K562 (cell line): Measurements from ENCODE around the gene ACER2. TPM values are rescaled to one million over a fixed set of nuclear protein-coding genes. Genes with fewer than 3 reads are reported as not detected.
A peak's percentile ranks its signal among the peaks of the same experiment; 100 is the strongest.

Source experiments
- BRD9 ChIP-seq: fragments of 450-650 bp; IDR thresholded peaks from 2 replicates; pipeline ENCODE4 v1.6.1; 2018; ENCODE audit warnings: low read depth; ENCODE audit not compliant: partially characterized antibody
- KLF16 ChIP-seq: IDR thresholded peaks from 2 replicates; pipeline ENCODE4 v1.6.1; 2016; ENCODE audit warnings: antibody characterized with exemption
- MEF2A ChIP-seq: IDR thresholded peaks from 2 replicates; pipeline ENCODE4 v1.6.1; 2011; ENCODE audit warnings: low read depth, mild to moderate bottlenecking, low read length, moderate library complexity; ENCODE audit not compliant: control insufficient read depth
- NFYB ChIP-seq: IDR thresholded peaks from 2 replicates; pipeline ENCODE4 v1.6.1; 2011; ENCODE audit warnings: mild to moderate bottlenecking, moderate library complexity; ENCODE audit not compliant: insufficient read length; ENCODE audit errors: extremely low read depth
- SAP30 ChIP-seq: fragments of 200-600 bp; sonication (generic); IDR thresholded peaks from 2 replicates; pipeline ENCODE4 v1.6.1; 2012; ENCODE audit warnings: borderline replicate concordance, low read depth, mild to moderate bottlenecking, moderate library complexity, low read length, control low read depth, inconsistent platforms; ENCODE audit not compliant: insufficient read depth, poor library complexity, severe bottlenecking
- TCF7 ChIP-seq: sonication (generic); IDR thresholded peaks from 2 replicates; pipeline ENCODE4 v1.6.1; 2016; ENCODE audit warnings: antibody characterized with exemption, borderline replicate concordance
- U2AF2 ChIP-seq: fragments of 200-400 bp; formaldehyde crosslinking; optimal IDR thresholded peaks from 2 replicates; pipeline ENCODE3; 2017; ENCODE audit warnings: low read depth, mild to moderate bottlenecking, low read length
- ZNF561 ChIP-seq: fragments of 450-650 bp; formaldehyde crosslinking; conservative IDR thresholded peaks from 2 replicates; pipeline ENCODE4 v1.4.0; 2020; ENCODE audit warnings: mild to moderate bottlenecking, moderate library complexity
- polyA plus RNA-seq, 8 experiments: library from polyadenylated mRNA; depleted of rRNA in 4 of 8; stranded (reverse) in 5 of 8; unstranded in 3 of 8; fragments of >200 nt; fragmentation: Nextera tagmentation in 2 of 8; fragmentation: Illumina TruSeq in 1 of 8; extraction: Ambion mirVana in 2 of 8; extraction: Trizol in 1 of 8; gene quantifications; 2 replicates each; pipeline versions ENCODE4 v1.2.1 to v1.2.3, GENCODE V29; 2011 to 2014; ENCODE audit warnings: inconsistent platforms in 1 of 8, missing spikeins in 1 of 8
- total RNA-seq, 7 experiments: library from RNA; depleted of rRNA in 6 of 7; stranded (reverse); fragments of >200 nt in 6 of 7; fragmentation: Illumina TruSeq in 2 of 7; extraction: Trizol in 2 of 7; gene quantifications; 2 replicates each; pipeline versions ENCODE4 v1.2.1 to v1.2.3, GENCODE V29; 2011 to 2021; ENCODE audit warnings: low replicate concordance in 1 of 7
- TF ChIP-seq, protein P1 (sequence below): fragments of 250-450 bp; sonication (Bioruptor Pico); IDR thresholded peaks from 2 replicates; pipeline ENCODE4 v1.4.0; 2020; ENCODE audit warnings: mild to moderate bottlenecking
- TF ChIP-seq, protein P2 (sequence below), 2 experiments: fragments of 200-800 bp in 1 of 2; sonication (Bioruptor generic) in 1 of 2; sonication (generic) in 1 of 2; formaldehyde crosslinking in 1 of 2; IDR thresholded peaks in 1 of 2; conservative IDR thresholded peaks in 1 of 2; 2 replicates each; pipeline versions ENCODE4 v1.5.0 to v1.6.1; 2016 to 2020; ENCODE audit warnings: missing compliant biosample characterization in 1 of 2, missing genetic modification characterization in 1 of 2, missing genetic modification reagents in 1 of 2

The ACER2 gene
- total and polyA plus RNA-seq, 9 of the 15 experiments (the other 6 are each of a cell fraction or from before 2014, with no cell fraction given) = 0.17 to 4.6 (median 3.0) TPM

DNA sequence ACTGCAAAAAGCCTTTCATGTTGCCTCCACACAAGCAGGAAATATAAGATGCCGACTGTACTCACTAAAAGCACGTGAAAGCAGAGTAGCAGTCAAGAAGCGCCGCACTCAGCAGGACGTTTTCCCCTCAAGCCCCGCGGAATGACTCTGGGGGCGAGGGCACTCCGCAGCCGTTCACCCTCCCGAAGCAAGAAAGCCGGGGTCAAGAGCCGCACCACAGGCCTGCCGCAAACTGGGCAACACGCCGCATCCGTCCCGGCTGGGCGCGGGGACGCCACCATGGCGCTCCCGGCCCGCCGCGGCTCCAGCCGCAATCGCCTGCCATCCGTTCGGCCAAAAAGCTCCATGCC, 29.1 kb upstream of the ACER2 start (continued):
- TF ChIP-seq, protein P1, sequence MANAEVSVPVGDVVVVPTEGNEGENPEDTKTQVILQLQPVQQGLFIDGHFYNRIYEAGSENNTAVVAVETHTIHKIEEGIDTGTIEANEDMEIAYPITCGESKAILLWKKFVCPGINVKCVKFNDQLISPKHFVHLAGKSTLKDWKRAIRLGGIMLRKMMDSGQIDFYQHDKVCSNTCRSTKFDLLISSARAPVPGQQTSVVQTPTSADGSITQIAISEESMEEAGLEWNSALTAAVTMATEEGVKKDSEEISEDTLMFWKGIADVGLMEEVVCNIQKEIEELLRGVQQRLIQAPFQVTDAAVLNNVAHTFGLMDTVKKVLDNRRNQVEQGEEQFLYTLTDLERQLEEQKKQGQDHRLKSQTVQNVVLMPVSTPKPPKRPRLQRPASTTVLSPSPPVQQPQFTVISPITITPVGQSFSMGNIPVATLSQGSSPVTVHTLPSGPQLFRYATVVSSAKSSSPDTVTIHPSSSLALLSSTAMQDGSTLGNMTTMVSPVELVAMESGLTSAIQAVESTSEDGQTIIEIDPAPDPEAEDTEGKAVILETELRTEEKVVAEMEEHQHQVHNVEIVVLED (CRISPR knock-in tag) = no peak
- TF ChIP-seq BRD9 (no peak), NFYB (no peak), ZNF561 (CRISPR knock-in tag) (no peak), KLF16 (no peak), TCF7 (0 out of 2 replicates have a peak, but pooled peaks have one; percentile 12), SAP30 (peak; percentile 19), U2AF2 (no peak), MEF2A (no peak)
- TF ChIP-seq, protein P2, sequence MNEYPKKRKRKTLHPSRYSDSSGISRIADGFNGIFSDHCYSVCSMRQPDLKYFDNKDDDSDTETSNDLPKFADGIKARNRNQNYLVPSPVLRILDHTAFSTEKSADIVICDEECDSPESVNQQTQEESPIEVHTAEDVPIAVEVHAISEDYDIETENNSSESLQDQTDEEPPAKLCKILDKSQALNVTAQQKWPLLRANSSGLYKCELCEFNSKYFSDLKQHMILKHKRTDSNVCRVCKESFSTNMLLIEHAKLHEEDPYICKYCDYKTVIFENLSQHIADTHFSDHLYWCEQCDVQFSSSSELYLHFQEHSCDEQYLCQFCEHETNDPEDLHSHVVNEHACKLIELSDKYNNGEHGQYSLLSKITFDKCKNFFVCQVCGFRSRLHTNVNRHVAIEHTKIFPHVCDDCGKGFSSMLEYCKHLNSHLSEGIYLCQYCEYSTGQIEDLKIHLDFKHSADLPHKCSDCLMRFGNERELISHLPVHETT (CRISPR knock-in tag; conservative IDR thresholded peaks at IDR 0.05 in 1 of 2, IDR thresholded peaks at IDR 0.05 in 1 of 2) = no peak; a peak in 1 of 4 replicates
